ENCODE measurements around the gene RRM2.

The RRM2 gene

DNA sequence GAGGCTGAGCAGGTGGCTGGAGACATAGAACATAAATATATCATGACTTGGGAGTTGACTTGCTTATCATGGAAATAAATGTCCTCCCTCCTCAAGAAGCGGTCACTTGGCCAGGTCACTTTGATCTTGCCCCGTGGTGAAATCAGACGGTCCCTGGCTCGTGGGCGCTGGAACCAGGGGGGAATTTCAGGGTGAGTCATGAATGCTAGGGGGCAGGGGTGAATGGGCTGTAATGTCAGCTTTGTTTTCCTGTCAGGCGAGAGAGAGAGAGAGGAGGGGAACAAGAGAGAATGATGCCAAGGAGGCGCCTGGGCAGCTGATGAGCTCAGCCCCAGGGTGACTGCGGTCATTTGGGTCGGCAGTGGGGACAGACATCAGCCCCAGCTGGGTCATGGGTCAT is 47.7 kb downstream of the RRM2 start:
- TF ChIP-seq, protein P1, sequence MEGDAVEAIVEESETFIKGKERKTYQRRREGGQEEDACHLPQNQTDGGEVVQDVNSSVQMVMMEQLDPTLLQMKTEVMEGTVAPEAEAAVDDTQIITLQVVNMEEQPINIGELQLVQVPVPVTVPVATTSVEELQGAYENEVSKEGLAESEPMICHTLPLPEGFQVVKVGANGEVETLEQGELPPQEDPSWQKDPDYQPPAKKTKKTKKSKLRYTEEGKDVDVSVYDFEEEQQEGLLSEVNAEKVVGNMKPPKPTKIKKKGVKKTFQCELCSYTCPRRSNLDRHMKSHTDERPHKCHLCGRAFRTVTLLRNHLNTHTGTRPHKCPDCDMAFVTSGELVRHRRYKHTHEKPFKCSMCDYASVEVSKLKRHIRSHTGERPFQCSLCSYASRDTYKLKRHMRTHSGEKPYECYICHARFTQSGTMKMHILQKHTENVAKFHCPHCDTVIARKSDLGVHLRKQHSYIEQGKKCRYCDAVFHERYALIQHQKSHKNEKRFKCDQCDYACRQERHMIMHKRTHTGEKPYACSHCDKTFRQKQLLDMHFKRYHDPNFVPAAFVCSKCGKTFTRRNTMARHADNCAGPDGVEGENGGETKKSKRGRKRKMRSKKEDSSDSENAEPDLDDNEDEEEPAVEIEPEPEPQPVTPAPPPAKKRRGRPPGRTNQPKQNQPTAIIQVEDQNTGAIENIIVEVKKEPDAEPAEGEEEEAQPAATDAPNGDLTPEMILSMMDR (IDR thresholded peaks at IDR 0.05; ENCODE audit: low read depth, low read length): no peak
- DNase-seq (ENCODE audit: extremely low read depth, low read depth): no peak

DNA sequence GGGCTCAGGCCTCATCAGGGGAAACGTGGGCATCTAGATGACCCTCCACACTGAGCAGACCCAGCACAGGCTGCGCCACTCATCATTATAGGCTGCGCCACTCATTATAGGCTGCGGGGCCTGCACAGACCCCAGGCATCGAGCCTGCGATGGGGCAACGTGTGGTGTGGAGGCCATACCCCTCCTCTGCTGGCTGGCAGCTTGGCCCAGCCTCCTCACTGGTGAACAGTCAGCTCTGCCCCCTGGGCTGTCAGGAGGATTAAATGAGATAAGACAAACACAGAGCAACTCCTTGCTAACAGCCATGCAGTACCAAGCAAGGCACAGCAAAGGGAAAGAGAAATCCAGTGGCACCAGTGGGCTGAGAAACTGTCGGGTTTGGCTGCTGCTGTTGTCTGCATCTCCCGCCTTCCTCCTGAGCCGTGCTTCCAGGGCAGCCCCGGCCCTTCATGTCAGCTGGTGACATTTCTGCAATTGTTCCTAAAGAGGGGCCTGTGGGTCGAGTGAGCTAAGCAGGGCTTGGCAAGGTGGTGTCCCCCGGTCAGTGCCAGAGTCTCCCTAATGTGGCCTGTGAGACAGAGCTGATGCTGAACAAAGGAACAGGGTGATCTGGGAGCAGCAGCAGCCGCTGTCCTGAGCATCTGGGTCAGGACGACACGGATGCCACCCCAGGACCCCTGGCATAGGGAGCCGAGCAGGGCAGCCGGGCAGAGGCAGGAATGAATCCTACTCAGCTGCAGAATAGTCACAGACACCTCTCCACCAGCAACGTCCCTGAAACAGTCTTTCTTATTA is 48.7 kb downstream of the RRM2 start:
- no peak for DNase-seq (ENCODE audit: extremely low read depth, low read depth)
- TF ChIP-seq, protein P1 (IDR thresholded peaks at IDR 0.05; ENCODE audit: low read depth, low read length): no peak

DNA sequence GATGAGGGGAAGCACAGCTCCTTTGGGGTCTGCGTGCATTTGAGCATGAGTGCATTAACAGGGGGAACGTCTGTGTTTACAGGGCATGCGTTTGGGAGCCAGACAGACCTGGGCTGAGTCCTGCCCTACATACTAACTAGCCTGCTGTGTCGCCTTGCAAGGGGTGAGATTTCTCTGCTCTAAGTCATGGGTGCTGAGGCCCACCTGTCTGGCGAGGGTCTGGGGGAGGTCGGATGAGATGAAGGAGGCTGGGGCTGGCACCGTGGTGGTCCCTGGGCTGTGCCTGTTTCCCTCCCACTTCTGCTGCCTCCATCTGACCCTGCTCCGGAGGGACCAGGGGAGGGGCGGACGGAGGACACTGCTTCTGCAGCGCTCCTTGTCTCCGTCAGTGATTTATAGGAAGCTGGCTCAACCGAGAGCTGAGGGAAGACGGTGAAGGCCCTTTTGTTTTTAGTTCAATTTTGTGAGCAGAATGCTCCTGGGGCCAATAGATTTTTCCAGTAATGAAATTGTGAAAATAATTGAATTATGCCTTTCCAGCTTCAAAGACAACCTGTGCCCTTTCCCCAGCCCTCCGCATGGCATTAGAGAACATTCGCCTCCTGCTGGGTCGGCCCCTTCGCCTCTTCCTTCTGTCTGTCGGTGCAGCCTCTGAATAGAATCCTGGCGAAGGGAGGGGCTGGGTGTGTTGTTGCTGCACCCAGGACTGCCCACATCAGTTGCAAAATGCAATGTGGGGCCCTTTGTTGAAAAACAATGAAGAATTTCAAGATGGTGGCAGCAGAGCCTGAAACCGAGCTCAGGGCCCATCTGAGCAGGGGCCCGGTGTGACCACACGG is 49.7 kb downstream of the RRM2 start:
- no peak for DNase-seq (ENCODE audit: extremely low read depth, low read depth)

DNA sequence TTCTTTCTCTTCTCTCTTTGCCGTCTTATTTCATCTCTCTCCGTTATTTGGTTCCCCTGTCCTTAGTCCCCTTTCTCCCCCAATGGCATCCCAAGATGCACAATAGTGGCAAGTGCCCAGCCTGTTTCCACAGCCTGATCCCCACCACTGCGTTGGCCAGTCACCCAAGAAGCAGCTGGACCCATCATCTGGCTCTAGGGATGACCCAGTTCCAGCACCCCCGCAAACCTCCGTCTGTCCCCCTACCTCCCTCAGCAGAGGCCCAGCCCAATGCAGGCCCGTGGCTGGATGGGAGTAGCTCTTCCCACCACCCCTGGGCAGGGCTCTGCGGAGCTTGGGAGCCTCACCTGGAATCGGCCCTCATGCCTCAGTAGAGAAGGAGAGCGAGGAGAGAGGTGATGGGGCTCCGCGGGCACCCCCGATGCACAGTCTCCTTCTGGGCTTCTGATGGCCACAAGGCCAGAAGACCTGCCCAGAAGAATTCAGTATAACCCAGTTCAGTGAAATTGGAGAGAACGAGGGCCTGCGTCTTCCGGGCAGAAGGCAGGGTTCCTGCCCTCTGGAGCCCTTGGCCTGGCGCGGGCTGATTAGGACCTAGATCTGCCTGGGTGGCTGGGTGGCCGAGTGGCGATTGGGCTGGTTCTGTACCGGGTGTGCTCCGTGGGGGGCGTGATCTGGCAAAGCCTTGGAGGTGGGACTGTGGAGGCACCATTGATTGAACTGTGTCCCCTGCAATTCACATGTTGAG is 50.9 kb downstream of the RRM2 start:
- DNase-seq (ENCODE audit: extremely low read depth, low read depth): no peak
- TF ChIP-seq, protein P1 (IDR thresholded peaks at IDR 0.05; ENCODE audit: low read depth, low read length): no peak

More for the DNA sequence above, 49.7 kb downstream of the RRM2 start:
- TF ChIP-seq, protein P1 (IDR thresholded peaks at IDR 0.05; ENCODE audit: low read depth, low read length): no peak

DNA sequence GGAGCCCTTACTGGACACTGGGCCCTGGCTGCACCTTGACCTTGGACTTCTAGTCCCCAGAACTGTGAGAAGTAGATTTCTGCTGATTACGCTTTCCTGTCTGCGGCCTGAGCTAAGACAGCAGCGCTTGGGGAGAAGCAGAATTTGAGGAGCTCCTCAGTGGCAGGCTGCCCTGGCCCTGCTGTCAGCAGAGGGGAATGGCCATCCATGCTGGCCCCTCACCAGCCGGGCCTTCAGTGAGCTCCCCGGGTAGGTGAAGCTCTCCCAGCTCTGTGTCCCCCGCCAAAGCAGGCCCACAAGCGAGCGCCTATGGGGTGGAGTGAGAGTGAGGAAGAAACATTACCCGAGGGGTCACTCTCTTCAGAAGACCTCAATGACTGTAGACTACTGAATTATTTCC is 51.6 kb downstream of the RRM2 start:
- TF ChIP-seq, protein P1 (IDR thresholded peaks at IDR 0.05; ENCODE audit: low read depth, low read length): no peak
- DNase-seq (ENCODE audit: extremely low read depth, low read depth): no peak

DNA sequence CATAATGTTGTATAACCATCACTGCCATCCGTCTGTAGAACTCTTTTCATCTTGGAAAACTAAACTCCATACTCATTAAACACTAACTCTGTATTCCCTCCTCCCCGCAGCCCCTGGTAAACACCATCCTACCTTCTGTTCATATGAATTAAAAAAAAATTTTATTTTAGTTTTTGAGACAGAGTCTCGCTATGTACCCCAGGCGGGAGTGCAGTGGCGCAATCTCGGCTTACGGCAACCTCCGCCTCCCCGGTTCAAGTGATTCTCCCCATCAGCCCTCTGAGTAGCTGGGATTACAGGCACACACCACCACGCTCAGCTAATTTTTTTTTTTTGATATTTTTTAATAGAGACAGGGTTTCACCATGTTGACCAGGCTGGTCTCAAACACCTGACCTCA is 52.9 kb downstream of the RRM2 start:
- DNase-seq (ENCODE audit: extremely low read depth, low read depth): no peak
- TF ChIP-seq, protein P1 (IDR thresholded peaks at IDR 0.05; ENCODE audit: low read depth, low read length): no peak
